Osteoblast (primary cell): ENCODE data around the gene LARP4B. TPM values are rescaled to one million over a fixed set of nuclear protein-coding genes. Genes with fewer than 3 reads are reported as not detected.

ENCODE experiments used
- DNase-seq: peaks from one replicate; pipeline ENCODE4 v3.0.0; 2011; ENCODE audit warnings: low spot score, mixed read lengths; ENCODE audit not compliant: insufficient read length; ENCODE audit errors: missing footprints
- H2AFZ ChIP-seq: 2 replicates; pipeline ENCODE4 v1.6.0; 2011; ENCODE audit warnings: mild to moderate bottlenecking, low read length
- H3K27ac ChIP-seq: 2 replicates; pipeline ENCODE4 v1.5.1; 2011; ENCODE audit warnings: mild to moderate bottlenecking, low read depth, low read length, moderate library complexity
- H3K27me3 ChIP-seq: 2 replicates; pipeline ENCODE4 v1.6.0; 2012; ENCODE audit warnings: mild to moderate bottlenecking, control low read depth, inconsistent platforms, low read length, moderate library complexity; ENCODE audit not compliant: insufficient read depth
- H3K36me3 ChIP-seq: 2 replicates; pipeline ENCODE4 v1.5.1; 2011; ENCODE audit warnings: mild to moderate bottlenecking, low read length, control low read depth, moderate library complexity; ENCODE audit not compliant: insufficient read depth
- H3K4me1 ChIP-seq: 2 replicates; pipeline ENCODE4 v1.5.1; 2011; ENCODE audit warnings: mild to moderate bottlenecking, low read length, control low read depth, moderate library complexity; ENCODE audit not compliant: insufficient read depth
- H3K4me2 ChIP-seq: 2 replicates; pipeline ENCODE4 v1.6.0; 2011; ENCODE audit warnings: mild to moderate bottlenecking, low read length; ENCODE audit not compliant: insufficient read depth
- H3K4me3 ChIP-seq: fragments of 200-600 bp; sonication (generic); 3 replicates; pipeline ENCODE4 v1.5.1; 2012; ENCODE audit warnings: mild to moderate bottlenecking, low read length, inconsistent platforms; ENCODE audit not compliant: insufficient read depth
- H3K79me2 ChIP-seq: 2 replicates; pipeline ENCODE4 v1.6.0; 2012; ENCODE audit warnings: mild to moderate bottlenecking, low read length, control low read depth, inconsistent platforms; ENCODE audit not compliant: insufficient read depth
- H3K9me3 ChIP-seq: 2 replicates; pipeline ENCODE4 v1.5.1; 2011; ENCODE audit warnings: low read depth, low read length, control low read depth
- H4K20me1 ChIP-seq: 2 replicates; pipeline ENCODE4 v1.6.0; 2012; ENCODE audit warnings: mild to moderate bottlenecking, low read length, control low read depth; ENCODE audit not compliant: insufficient read depth
- total RNA-seq: library from RNA; depleted of rRNA; stranded (reverse); fragments of >200 nt; gene quantifications from 2 replicates; pipeline ENCODE4 v1.2.3, GENCODE V29; 2012
- TF ChIP-seq, protein P1 (sequence below): IDR thresholded peaks from 2 replicates; pipeline ENCODE4 v1.5.1; 2011; ENCODE audit warnings: mild to moderate bottlenecking, low read depth, low read length, moderate library complexity; ENCODE audit errors: extremely low read depth

LARP4B gene
- total RNA-seq, 1 donor, result 46.0 TPM

GRCh38 chr10:828191-828590 is 103.3 kb downstream of the LARP4B start:
- Histone ChIP-seq H3K36me3 (peaks cover 60% of the 10 kb centered on the region), H3K4me3 (no peak overlapping the region), H3K9me3 (no peaks in the 10 kb centered on the region), H3K79me2 (peaks cover 32% of the 10 kb centered on the region), H3K4me1 (no peaks in the 10 kb centered on the region), H3K4me2 (no peak overlapping the region), H3K27ac (no peak overlapping the region), H4K20me1 (peaks cover 7% of the 10 kb centered on the region), H3K27me3 (no peaks in the 10 kb centered on the region), H2AFZ (no peak overlapping the region)
- TF ChIP-seq, protein P1, sequence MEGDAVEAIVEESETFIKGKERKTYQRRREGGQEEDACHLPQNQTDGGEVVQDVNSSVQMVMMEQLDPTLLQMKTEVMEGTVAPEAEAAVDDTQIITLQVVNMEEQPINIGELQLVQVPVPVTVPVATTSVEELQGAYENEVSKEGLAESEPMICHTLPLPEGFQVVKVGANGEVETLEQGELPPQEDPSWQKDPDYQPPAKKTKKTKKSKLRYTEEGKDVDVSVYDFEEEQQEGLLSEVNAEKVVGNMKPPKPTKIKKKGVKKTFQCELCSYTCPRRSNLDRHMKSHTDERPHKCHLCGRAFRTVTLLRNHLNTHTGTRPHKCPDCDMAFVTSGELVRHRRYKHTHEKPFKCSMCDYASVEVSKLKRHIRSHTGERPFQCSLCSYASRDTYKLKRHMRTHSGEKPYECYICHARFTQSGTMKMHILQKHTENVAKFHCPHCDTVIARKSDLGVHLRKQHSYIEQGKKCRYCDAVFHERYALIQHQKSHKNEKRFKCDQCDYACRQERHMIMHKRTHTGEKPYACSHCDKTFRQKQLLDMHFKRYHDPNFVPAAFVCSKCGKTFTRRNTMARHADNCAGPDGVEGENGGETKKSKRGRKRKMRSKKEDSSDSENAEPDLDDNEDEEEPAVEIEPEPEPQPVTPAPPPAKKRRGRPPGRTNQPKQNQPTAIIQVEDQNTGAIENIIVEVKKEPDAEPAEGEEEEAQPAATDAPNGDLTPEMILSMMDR, result no peak
- no peak for DNase-seq

- DNase-seq, result no peak
- peaks cover 80% of the 10 kb centered on the region for H3K36me3 ChIP-seq
- no peak overlapping the region for H3K4me2 ChIP-seq
- peaks cover 11% of the 10 kb centered on the region for H3K4me1 ChIP-seq
- peaks cover 21% of the 10 kb centered on the region for H3K79me2 ChIP-seq
- no peaks in the 10 kb centered on the region for H3K27me3 ChIP-seq
- H3K9me3 ChIP-seq, result no peaks in the 10 kb centered on the region
- H2AFZ ChIP-seq, result no peak overlapping the region
- H3K27ac ChIP-seq, result no peak overlapping the region
- no peak overlapping the region for H3K4me3 ChIP-seq
- TF ChIP-seq, protein P1, result no peak
- peaks cover 8% of the 10 kb centered on the region for H4K20me1 ChIP-seq
Observed at GRCh38 chr10:824946-825345, 106.6 kb downstream of the LARP4B start.

DNA sequence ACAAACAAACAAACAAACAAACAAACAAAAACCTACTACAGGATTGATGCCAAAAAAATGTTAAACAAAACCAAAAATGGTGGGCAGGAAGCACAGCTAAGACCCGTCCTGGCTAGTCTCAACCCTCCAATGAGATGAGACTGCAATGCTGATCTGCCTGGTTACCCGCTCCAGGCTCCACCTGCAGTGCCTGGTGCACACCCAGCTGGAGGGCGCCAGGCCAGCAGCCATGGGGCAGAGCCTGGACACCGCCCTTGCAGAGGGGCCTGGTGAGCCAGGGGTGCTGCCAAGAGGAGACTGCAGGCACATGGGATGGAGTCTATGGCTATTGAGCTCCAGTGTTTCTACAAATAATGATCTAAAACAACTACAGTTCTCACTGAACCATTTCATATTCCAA is 107.0 kb downstream of the LARP4B start:
- TF ChIP-seq, protein P1, result no peak
- no peaks in the 10 kb centered on the region for H3K9me3 ChIP-seq
- H3K4me2 ChIP-seq, result no peak overlapping the region
- H4K20me1 ChIP-seq, result peaks cover 11% of the 10 kb centered on the region
- H3K79me2 ChIP-seq, result peaks cover 19% of the 10 kb centered on the region
- H3K4me3 ChIP-seq, result no peak overlapping the region
- H3K27me3 ChIP-seq, result no peaks in the 10 kb centered on the region
- peaks cover 14% of the 10 kb centered on the region for H3K4me1 ChIP-seq
- peaks cover 81% of the 10 kb centered on the region for H3K36me3 ChIP-seq
- DNase-seq, result no peak
- no peak overlapping the region for H2AFZ ChIP-seq
- no peak overlapping the region for H3K27ac ChIP-seq

DNA sequence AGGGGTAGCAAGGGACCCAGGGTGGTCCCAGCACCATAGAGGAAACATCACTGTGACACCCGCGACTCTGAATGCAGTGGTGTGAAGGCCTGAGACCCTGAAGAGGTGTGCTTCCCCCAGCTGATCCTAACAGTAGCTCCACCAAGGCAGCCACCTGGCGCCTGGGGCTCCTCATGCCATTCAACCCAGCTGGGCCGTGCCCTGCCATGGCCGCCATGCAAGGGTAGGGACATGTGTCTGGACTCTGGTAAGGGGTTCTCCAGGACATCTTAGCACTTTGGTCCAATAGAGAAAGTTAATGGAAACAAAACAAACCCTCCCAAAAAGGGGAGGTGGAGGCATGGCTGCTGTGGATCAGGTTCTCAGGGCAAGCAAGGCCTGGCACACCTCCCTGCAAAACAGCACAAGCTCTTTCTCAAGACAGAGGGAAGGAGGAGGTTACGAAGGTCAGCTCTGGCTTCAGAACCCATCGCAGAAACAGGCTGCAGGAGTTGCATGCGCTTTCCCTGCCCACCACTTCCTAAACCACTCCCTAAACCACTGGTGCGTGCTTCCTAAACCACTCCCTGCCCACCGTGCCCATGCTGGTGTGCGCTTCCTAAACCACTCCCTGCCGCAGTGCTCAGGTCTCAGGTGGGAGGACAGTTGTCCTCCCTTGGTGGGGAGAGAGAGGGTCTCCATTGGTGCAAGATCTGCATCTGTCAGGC is 108.7 kb downstream of the LARP4B start:
- H2AFZ ChIP-seq, result no peak overlapping the region
- no peak overlapping the region for H3K4me2 ChIP-seq
- H3K27me3 ChIP-seq, result no peaks in the 10 kb centered on the region
- peaks cover 8% of the 10 kb centered on the region for H4K20me1 ChIP-seq
- peaks cover 79% of the 10 kb centered on the region for H3K36me3 ChIP-seq
- peaks cover 8% of the 10 kb centered on the region for H3K79me2 ChIP-seq
- no peak for DNase-seq
- H3K4me3 ChIP-seq, result no peak overlapping the region
- H3K9me3 ChIP-seq, result no peaks in the 10 kb centered on the region
- no peak overlapping the region for H3K27ac ChIP-seq
- H3K4me1 ChIP-seq, result peaks cover 21% of the 10 kb centered on the region
- TF ChIP-seq, protein P1, result no peak
